Fibroblast of peridontal ligament (primary cell): ENCODE data around the gene OLFM1.
"Not testable (repeated sequence)": the region's sequence is repeated elsewhere in the genome, so short reads cannot be mapped to it uniquely, and the experiment has no call there.

Experiments used
- DNase-seq: peaks from one replicate; pipeline ENCODE4 v3.0.0-alpha.2; 2010; ENCODE audit errors: extremely low read depth

OLFM1 gene

DNA sequence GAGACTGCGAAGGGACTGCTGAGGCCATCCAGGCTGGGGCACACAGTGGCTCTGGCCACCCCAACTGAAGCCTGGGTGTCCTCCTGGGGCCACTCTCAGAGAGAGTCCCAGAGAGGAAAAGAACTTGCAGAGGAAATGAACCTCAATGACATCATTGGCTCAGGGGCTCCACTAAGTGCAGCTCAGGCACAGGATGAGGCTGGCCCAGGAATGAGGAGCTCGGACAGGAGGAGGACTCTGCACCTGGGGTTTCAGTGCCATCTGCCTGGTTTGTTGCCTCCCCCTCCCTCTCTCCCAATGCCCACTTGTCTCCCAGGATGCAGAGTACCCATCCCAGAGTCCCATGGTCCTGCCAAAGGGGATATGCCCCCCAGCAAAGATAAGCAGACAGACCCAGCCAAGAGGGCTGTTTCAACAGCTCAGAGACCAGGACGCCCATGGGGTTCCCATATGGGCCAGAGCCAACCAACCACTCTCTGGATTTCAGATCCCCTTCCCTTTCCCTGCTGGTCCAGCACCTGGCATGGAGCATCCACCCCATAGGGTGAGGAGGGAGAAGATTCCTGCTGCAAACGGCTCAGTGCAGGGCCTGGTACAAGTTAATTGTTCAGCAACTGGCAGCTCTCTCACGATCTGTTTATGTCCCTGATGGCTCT lies 26.9 kb upstream of the OLFM1 start:
- DNase-seq, result no peak

DNA sequence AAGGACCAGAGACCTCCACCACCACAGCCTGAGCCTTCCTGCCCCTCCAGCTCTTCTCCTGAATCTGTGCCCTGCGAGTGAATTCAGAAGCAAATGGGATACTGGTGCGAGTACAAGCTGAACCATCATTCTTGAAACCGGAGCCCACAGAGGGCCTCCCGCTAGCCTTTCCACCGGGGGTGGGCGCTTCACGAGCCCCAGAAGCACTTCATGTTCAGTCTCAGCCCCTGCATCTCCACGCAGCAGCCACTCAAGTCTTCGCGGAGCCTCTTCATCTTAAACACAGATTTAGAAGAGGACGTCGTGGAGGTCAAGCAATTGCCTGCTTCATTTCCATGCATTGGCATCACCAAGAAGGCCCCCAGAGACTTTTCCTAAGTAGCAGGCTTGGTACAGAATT lies 26.0 kb upstream of the OLFM1 start:
- DNase-seq, result no peak

DNA sequence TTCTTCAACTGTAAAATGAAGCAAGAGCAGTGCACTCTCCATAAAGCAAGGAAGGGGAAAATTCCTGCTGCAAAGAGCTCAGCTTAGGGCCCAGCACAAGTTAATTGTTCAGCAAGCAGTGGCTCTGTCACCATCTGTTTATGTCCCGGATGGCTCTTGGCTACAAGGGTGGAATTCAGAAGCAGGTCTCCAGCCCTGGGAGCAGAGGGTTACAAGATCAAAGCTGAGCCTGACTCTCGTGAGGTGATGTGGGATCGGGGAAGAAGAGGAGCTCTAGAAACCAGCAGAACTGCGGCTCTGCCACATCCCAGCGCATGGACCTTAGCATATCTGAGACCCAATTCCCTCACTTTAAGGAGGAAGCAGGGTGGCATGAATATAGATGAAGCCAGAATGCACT lies 25.2 kb upstream of the OLFM1 start:
- no peak for DNase-seq

- not testable (repeated sequence) for DNase-seq
These were observed 24.0 kb upstream of the OLFM1 start for GRCh38 chr9:135063466-135063865.

DNA sequence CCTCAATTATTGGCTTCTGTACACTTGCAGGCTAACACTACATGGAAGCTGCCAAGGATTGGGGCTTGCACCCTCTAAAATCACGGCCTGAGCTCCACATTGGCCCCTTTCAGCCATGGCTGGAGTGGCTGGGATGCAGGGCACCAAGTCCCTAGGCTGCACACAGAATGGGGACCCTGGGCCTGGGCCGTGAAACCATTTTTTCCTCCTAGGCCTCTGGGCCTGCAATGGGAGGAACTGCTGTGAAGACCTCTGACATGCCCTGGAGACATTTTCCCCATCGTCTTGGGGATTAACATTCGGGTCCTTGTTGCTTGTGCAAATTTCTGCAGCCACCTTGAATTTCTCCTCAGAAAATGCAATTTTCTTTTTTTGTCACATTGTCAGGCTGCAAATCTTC lies 23.6 kb upstream of the OLFM1 start:
- DNase-seq, result not testable (repeated sequence)

- DNase-seq, result no peak
These were observed 22.3 kb upstream of the OLFM1 start for GRCh38 chr9:135065151-135065550.

DNA sequence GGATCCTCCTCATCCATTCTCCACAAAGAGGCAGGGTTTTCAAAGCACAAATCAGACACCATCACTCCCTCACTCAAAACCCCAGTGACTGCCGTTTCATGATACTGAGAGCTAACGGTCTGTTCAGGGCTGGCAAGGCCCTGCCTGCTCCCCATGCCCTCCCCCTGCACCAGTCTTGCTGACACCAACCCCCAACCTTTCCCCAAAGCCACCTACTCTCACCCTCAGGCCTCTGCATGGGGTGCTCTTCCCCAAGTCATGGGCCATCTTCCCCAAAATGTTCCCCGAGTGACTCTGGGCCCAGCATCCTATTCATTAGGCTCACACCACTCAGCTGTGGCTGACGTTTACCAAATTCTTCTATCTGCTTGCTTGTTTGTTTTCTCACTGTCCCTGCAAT lies 21.7 kb upstream of the OLFM1 start:
- DNase-seq, result no peak

GRCh38 chr9:135066291-135066690 lies 21.2 kb upstream of the OLFM1 start:
- no peak for DNase-seq

DNA sequence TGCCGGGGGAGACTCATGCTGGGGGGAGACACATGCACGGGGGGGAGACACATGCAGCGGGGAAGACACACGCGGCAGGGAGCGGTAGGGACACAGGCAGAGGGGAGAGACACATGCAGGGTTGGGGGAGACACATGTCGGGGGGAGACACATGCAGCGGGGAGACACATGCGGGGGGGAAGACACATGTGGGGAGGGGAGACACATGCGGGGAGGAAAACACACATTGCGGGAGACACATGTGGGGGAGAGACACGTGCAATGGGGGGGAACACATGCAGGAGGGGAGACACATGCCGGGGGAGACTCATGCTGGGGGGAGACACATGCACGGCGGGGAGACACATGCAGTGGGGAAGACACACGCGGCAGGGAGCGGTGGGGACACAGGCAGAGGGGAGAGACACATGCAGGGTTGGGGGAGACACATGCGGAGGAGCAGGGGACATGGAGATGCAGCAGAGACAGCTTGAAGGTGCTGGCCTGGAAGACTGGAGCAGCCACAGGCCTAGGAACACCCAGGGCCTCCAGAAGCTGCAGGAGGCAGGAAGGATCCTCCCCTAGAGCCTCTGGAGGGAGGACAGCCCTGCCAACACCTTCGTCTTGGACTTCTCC lies 20.3 kb upstream of the OLFM1 start:
- DNase-seq, result no peak

- DNase-seq, result no peak
These were observed 18.6 kb upstream of the OLFM1 start for GRCh38 chr9:135068776-135069415.

GRCh38 chr9:135069558-135070197 lies 17.8 kb upstream of the OLFM1 start:
- no peak for DNase-seq

- no peak for DNase-seq
These were observed 17.1 kb upstream of the OLFM1 start for GRCh38 chr9:135070198-135070951.

GRCh38 chr9:135070964-135071735 lies 16.3 kb upstream of the OLFM1 start:
- no peak for DNase-seq

- DNase-seq, result no peak
These were observed 14.3 kb upstream of the OLFM1 start for GRCh38 chr9:135073081-135073740.

GRCh38 chr9:135073741-135074305 lies 13.6 kb upstream of the OLFM1 start:
- no peak for DNase-seq

DNA sequence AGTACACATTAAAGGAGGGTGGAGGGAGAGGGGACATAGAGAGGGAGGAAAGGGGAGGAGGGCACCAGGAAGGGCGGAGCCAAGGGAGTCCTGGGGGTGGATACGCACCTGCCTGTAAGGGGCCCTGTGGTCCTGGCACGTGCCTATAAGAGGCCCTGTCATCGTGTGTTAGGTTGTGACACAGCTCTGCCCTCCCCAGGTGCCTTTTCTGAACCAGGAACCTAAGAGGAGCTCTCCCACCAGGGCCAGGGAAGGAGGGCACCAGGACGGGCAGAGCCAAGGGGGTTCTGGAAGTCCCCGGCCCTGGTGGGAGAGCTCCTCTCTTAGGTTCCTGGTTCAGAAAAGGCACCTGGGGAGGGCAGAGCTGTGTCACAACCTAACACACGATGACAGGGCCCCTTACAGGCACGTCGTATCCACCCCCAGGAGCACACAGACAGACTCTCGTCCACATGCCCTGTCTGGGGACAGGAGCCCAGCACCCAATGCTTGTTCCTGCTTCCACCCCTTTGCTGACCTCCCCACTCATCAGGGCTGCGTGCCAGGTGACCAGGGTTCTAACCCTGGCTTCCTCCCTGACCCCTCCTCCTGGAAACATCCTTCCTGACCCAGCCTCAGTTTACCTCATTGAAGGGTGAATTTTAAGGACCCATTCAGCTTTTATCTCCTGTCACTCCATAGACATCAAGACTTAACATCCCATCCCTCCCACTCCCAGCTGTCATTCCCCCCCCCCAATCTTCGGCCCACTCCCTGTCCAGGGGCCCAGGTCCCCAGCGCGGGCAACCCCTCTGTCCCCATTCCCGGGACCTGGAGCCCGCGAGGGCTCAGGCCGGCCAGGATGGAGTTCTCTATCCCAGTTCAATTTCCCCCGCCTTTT lies 12.9 kb upstream of the OLFM1 start:
- DNase-seq, result no peak

GRCh38 chr9:135075234-135076142 lies 12.0 kb upstream of the OLFM1 start:
- no peak for DNase-seq

GRCh38 chr9:135076143-135076875 lies 11.2 kb upstream of the OLFM1 start:
- no peak for DNase-seq
